Astrocyte of the spinal cord (primary cell): Measurements from ENCODE around the gene C12orf76.
"Not testable (repeated sequence)": the region's sequence is repeated elsewhere in the genome, so short reads cannot be mapped to it uniquely, and the experiment has no call there.

Experiments used
- DNase-seq: peaks from one replicate; pipeline ENCODE4 v3.0.0; 2011; ENCODE audit warnings: low read depth, low spot score
- H3K4me3 ChIP-seq: 2 replicates; pipeline ENCODE4 v1.5.1; 2011; ENCODE audit warnings: low read depth, mild to moderate bottlenecking, low read length, moderate library complexity
- in situ Hi-C: cut with HindIII; loops from 2 replicates; pipeline ENCODE4 v1.10.0; 2017; ENCODE audit warnings: low sequenced_read_pairs
- TF ChIP-seq, protein P1 (sequence below): IDR thresholded peaks from 2 replicates; pipeline ENCODE4 v1.5.1; 2012; ENCODE audit warnings: low read depth, mild to moderate bottlenecking, low read length, inconsistent platforms

Gene C12orf76, protein sequence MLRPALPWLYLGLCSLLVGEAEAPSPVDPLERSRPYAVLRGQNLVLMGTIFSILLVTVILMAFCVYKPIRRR

DNA sequence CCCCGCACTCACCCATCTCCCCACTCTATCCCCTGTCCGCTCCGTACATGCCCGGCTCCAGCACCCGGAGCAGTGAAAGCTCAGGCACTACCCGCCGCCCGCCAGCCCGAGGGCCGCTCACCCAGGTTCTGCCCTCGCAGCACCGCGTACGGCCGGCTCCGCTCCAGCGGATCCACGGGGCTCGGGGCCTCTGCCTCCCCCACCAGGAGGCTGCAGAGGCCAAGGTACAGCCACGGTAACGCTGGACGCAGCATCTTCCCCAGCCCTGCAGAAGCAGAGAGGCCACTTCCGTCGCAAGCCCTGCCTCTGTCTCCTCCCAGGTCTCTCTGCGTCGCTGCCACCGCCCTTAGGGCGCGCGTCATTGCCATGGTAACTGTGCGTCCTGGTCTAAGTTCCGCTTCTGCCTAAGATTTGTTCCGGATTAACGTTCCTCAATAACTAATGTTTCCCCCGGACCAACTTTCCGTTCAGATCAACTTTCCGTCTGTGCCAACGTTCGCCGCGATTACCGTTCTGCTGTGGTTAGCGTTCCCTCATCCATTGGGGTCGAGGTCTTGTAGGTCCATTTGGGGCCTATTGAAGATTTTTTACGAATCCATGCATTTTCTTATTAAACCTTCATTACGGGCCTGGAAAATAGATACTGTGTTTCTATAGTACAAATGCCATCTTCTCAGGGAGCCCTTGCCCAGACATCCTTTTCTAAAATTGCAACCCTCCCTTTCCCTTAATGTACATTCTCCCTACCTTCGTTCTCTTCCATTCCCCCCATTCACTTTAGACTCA, at the start of gene C12orf76:
Gene C12orf76, minus strand, starts transcription at position 281 of the 786 bp plus-strand sequence. Its CDS starts 27 bp downstream, at position 254.
- peak within 1 kb of the TSS; percentile 83 for H3K4me3 ChIP-seq
- TF ChIP-seq, protein P1, sequence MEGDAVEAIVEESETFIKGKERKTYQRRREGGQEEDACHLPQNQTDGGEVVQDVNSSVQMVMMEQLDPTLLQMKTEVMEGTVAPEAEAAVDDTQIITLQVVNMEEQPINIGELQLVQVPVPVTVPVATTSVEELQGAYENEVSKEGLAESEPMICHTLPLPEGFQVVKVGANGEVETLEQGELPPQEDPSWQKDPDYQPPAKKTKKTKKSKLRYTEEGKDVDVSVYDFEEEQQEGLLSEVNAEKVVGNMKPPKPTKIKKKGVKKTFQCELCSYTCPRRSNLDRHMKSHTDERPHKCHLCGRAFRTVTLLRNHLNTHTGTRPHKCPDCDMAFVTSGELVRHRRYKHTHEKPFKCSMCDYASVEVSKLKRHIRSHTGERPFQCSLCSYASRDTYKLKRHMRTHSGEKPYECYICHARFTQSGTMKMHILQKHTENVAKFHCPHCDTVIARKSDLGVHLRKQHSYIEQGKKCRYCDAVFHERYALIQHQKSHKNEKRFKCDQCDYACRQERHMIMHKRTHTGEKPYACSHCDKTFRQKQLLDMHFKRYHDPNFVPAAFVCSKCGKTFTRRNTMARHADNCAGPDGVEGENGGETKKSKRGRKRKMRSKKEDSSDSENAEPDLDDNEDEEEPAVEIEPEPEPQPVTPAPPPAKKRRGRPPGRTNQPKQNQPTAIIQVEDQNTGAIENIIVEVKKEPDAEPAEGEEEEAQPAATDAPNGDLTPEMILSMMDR: no peak
- peak; percentile 97 for DNase-seq
- in situ Hi-C loops: no loop called here

DNA sequence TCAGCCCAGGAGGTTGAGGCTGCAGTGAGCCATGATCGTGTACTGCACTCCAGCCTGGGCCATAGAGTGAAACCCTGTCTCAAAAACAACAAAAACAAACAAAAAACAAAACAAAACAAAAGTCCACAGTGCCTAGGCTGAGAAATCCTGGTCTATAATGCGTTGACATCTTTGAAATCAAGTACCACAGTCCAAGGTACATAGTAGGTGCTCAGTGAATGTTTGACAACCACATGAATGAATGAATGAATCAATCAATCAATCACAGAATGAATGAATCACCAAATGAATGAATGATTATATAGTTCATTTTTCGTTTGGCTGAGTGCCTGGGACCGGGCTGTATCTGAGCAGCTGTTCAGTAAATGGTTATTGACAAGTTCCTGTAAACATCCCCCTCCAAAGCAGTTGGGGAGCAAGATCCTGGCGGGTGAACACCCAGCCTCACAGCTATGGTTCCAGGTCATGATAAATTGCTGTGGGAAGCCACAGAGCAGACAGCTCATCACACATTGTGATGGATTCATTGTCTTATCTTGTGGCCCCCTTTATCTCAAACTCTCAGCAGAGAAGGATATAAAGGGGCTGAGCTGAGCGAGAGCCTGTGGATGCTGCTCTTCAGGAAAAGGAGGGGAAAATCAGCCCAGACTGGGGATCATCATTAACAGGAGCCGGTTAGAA, 45.4 kb upstream of the C12orf76 start:
- H3K4me3 ChIP-seq: no peak overlapping the region
- in situ Hi-C loops: no loop called here
- no peak for DNase-seq
- TF ChIP-seq, protein P1: no peak

DNA sequence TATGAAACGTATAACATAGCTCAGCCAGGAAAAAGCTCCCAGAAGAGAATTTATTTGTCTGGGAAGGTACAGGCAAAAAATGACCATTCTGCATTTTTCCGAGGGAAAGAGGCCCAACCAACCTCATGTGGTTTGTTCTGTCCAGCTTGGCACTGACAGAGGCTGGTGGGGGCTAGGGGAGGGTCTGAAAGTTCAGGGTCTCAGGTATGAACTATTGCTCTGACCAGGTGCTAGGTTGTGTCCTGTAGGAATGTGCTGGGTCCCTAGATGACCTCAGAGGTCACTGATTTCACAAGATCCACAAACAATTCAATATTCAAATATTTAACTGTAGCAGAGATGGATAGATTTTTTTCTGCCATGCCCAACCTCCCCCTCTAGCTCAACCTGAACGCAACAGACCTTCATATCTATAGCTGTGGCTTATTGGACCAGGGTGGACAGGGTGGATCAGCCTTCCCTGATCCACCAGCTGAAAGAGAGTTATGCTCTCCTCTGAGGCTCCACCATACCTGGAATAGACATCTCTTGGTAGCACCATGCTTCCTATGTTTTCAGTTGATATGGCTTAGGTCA, 42.9 kb upstream of the C12orf76 start:
- DNase-seq: no peak
- in situ Hi-C loops: no loop called here
- TF ChIP-seq, protein P1: no peak
- H3K4me3 ChIP-seq: no peak overlapping the region

DNA sequence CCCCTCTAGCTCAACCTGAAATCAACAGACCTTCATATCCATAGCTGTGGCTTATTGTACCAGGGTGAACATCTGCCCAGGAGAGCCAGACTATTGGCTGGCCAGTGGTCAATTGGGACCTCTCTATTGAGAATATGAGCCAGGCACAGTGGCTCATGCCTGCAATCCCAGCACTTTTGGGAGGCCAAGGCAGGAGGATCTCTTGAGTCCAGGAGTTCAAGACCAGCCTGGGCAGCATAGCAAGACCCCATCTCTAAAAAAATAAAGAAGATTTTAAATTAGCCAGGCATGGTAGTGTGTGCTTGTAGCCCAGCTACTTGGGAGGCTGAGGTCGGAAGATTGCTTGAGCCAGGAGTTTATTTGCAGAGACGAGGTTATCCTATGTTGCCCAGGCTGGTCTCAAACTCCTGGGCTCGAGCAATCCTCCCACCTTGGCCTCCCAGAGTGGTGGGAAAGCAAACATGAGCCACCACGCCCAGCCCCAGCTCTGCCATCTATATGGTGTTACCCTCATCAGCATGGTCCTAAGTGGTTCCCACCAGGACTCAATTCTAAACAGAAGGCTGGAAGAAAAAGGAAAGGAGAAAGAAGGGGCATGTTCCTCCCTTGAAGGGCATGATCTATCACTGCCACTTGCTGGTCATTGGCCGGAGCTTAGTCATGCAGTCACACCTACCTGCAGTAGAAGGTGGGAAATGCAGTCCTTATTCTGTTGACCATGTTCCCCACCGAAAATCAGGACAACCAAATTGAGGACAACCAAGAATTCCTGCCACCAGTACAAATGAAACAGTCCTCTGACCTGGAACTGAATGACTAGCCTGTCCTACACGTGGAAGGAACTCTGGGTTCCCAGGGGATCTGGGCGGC, 42.2 kb upstream of the C12orf76 start:
- no peak for DNase-seq
- in situ Hi-C loops: no loop called here
- H3K4me3 ChIP-seq: no peak overlapping the region
- TF ChIP-seq, protein P1: no peak

DNA sequence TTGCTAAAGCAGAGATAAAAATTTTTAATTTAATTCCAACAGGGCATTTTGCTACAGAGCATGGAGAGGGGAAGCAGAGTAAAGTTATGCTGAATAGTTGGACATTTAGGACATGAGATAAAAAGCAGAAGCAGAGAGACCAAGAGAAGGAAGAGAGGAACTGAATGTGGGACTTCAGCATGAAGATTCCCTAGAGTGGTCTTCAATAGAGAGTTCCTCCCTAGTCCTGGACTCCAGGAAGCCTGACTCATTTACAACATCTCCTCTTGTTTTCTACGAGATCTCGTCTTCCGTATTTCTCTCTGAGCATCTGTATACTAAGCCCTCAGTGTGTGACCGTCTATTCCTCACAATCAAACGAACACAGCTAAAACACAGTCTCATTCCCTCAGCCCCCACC, 40.6 kb upstream of the C12orf76 start:
- no peak for DNase-seq
- no peak overlapping the region for H3K4me3 ChIP-seq
- in situ Hi-C loops: no loop called here
- TF ChIP-seq, protein P1: no peak

DNA sequence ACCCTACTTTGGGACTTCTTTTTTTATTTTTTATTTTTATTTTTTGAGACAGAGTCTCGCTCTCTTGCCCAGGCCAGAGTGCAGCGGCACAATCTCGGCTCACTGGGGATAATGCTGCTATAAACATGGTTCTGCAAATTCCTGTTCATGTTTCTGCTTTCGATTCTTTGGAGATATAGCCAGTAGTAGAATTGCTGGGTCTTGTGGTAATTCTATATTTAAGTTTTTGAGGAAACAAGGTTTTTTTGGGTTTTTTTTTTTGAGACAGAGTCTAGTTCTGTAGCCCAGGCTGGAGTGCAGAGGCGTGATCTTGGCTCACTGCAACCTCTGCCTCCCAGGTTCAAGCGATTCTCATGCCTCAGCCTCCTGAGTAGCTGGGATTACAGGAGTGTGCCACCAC, 39.9 kb upstream of the C12orf76 start:
- H3K4me3 ChIP-seq, DNase-seq, in situ Hi-C loops: not testable (repeated sequence)
